ENCODE data around the gene PPP2R5D.
"Not testable (repeated sequence)": the region's sequence is repeated elsewhere in the genome, so short reads cannot be mapped to it uniquely, and the experiment has no call there.

PPP2R5D gene

GRCh38 chr6:42993445-42993844 is 9.1 kb downstream of the PPP2R5D start:
- Histone ChIP-seq H2AFZ (ENCODE audit: low read depth, low read length) (no peak overlapping the region), H3K79me2 (ENCODE audit: low read length) (0 out of 2 replicates have a peak, but pooled peaks cover 2% of the 10 kb centered on the region), H3K9me3 (ENCODE audit: insufficient read depth, low read length) (no peaks in the 10 kb centered on the region), H4K20me1 (ENCODE audit: insufficient read depth, low read length) (0 out of 2 replicates have a peak, but pooled peaks cover 2% of the 10 kb centered on the region), H3K4me3 (ENCODE audit: low read length) (no peak overlapping the region), H3K27me3 (ENCODE audit: low read depth, low read length) (no peaks in the 10 kb centered on the region), H3K4me2 (ENCODE audit: low read length) (no peak overlapping the region), H3K36me3 (replicated peaks; ENCODE audit: low read depth, low read length) (peaks cover 22% of the 10 kb centered on the region), H3K27ac (ENCODE audit: low read length) (no peak overlapping the region), H3K4me1 (ENCODE audit: low read length) (no peaks in the 10 kb centered on the region), H3K9ac (ENCODE audit: low read length) (no peak overlapping the region)
- TF ChIP-seq EZH2phosphoT487 (IDR thresholded peaks at IDR 0.05; ENCODE audit: low read depth) (no peak), CTCF (IDR thresholded peaks at IDR 0.05; ENCODE audit: low read depth, low read length) (no peak)

GRCh38 chr6:42996513-42996912 is 12.1 kb downstream of the PPP2R5D start:
- no peaks in the 10 kb centered on the region for H3K27me3 ChIP-seq (ENCODE audit: low read depth, low read length)

GRCh38 chr6:42998205-42998604 is 13.8 kb downstream of the PPP2R5D start:
- not testable (repeated sequence) for H3K4me3 ChIP-seq (ENCODE audit: low read length); H3K27ac ChIP-seq (ENCODE audit: low read length); H3K79me2 ChIP-seq (ENCODE audit: low read length); H3K36me3 ChIP-seq (replicated peaks; ENCODE audit: low read depth, low read length); H3K4me1 ChIP-seq (ENCODE audit: low read length); H2AFZ ChIP-seq (ENCODE audit: low read depth, low read length); H3K9ac ChIP-seq (ENCODE audit: low read length); H4K20me1 ChIP-seq (ENCODE audit: insufficient read depth, low read length); H3K9me3 ChIP-seq (ENCODE audit: insufficient read depth, low read length); H3K27me3 ChIP-seq (ENCODE audit: low read depth, low read length); H3K4me2 ChIP-seq (ENCODE audit: low read length)

More at GRCh38 chr6:42996513-42996912, 12.1 kb downstream of the PPP2R5D start:
- H3K79me2 ChIP-seq (ENCODE audit: low read length) = 0 out of 2 replicates have a peak, but pooled peaks cover 2% of the 10 kb centered on the region
- no peaks in the 10 kb centered on the region for H4K20me1 ChIP-seq (ENCODE audit: insufficient read depth, low read length)
- H3K9ac ChIP-seq (ENCODE audit: low read length) = no peak overlapping the region
- no peak overlapping the region for H3K27ac ChIP-seq (ENCODE audit: low read length)
- TF ChIP-seq CTCF (IDR thresholded peaks at IDR 0.05; ENCODE audit: low read depth, low read length) = peak; percentile 9; the same call in 1 of the 2 replicates
- no peak for TF ChIP-seq EZH2phosphoT487 (IDR thresholded peaks at IDR 0.05; ENCODE audit: low read depth)
- H3K4me1 ChIP-seq (ENCODE audit: low read length) = no peaks in the 10 kb centered on the region
- H3K9me3 ChIP-seq (ENCODE audit: insufficient read depth, low read length) = no peaks in the 10 kb centered on the region
- no peak overlapping the region for H3K4me3 ChIP-seq (ENCODE audit: low read length)
- H2AFZ ChIP-seq (ENCODE audit: low read depth, low read length) = no peak overlapping the region
- H3K36me3 ChIP-seq (replicated peaks; ENCODE audit: low read depth, low read length) = peaks cover 4% of the 10 kb centered on the region
- no peak overlapping the region for H3K4me2 ChIP-seq (ENCODE audit: low read length)

- Histone ChIP-seq H3K27me3 (ENCODE audit: low read depth, low read length) (no peaks in the 10 kb centered on the region), H3K36me3 (replicated peaks; ENCODE audit: low read depth, low read length) (peaks cover 5% of the 10 kb centered on the region), H3K9ac (ENCODE audit: low read length) (no peak overlapping the region), H3K79me2 (ENCODE audit: low read length) (0 out of 2 replicates have a peak, but pooled peaks cover 2% of the 10 kb centered on the region), H4K20me1 (ENCODE audit: insufficient read depth, low read length) (no peaks in the 10 kb centered on the region), H3K4me3 (ENCODE audit: low read length) (no peak overlapping the region), H2AFZ (ENCODE audit: low read depth, low read length) (no peak overlapping the region), H3K4me2 (ENCODE audit: low read length) (no peak overlapping the region), H3K9me3 (ENCODE audit: insufficient read depth, low read length) (no peaks in the 10 kb centered on the region), H3K27ac (ENCODE audit: low read length) (no peak overlapping the region), H3K4me1 (ENCODE audit: low read length) (no peaks in the 10 kb centered on the region)
- TF ChIP-seq EZH2phosphoT487 (IDR thresholded peaks at IDR 0.05; ENCODE audit: low read depth) (no peak), CTCF (IDR thresholded peaks at IDR 0.05; ENCODE audit: low read depth, low read length) (no peak)
These were observed 17.5 kb downstream of the PPP2R5D start for GRCh38 chr6:43001843-43002242.

- Histone ChIP-seq H3K4me3 (ENCODE audit: low read length) (no peak overlapping the region), H3K9ac (ENCODE audit: low read length) (no peak overlapping the region), H3K4me2 (ENCODE audit: low read length) (no peak overlapping the region), H2AFZ (ENCODE audit: low read depth, low read length) (no peak overlapping the region), H3K27ac (ENCODE audit: low read length) (no peak overlapping the region), H3K9me3 (ENCODE audit: insufficient read depth, low read length) (no peaks in the 10 kb centered on the region), H4K20me1 (ENCODE audit: insufficient read depth, low read length) (no peaks in the 10 kb centered on the region), H3K36me3 (replicated peaks; ENCODE audit: low read depth, low read length) (peaks cover 38% of the 10 kb centered on the region), H3K4me1 (ENCODE audit: low read length) (peaks cover 9% of the 10 kb centered on the region), H3K79me2 (ENCODE audit: low read length) (no peaks in the 10 kb centered on the region), H3K27me3 (ENCODE audit: low read depth, low read length) (no peaks in the 10 kb centered on the region)
- no peak for TF ChIP-seq EZH2phosphoT487 (IDR thresholded peaks at IDR 0.05; ENCODE audit: low read depth)
- no peak for TF ChIP-seq CTCF (IDR thresholded peaks at IDR 0.05; ENCODE audit: low read depth, low read length)
These were observed 21.5 kb downstream of the PPP2R5D start for GRCh38 chr6:43005844-43006243.
